ENCODE results near the gene GSE1. TPM values are rescaled to one million over a fixed set of nuclear protein-coding genes. Genes with fewer than 3 reads are reported as not detected.

Gene GSE1
- total and polyA plus RNA-seq, 3 donors from 2014 or later, result 49.9 to 212 (median 188) TPM

GRCh38 chr16:85635545-85636140 is 22.5 kb downstream of the GSE1 start:
- WGBS, 2 donors, result 64 to 79% methylated on average over 7 to 25 of the region's 26 CpGs
- no peak for DNase-seq
- intact Hi-C loops (cut with DNase I; ENCODE audit: low total_unique reads), result no loop called here
- Histone ChIP-seq H3K4me1 (peaks cover 34% of the 10 kb centered on the region), H3K9me3 (no peaks in the 10 kb centered on the region), H3K36me3 (ENCODE audit: low read depth, missing control alignments) (no peaks in the 10 kb centered on the region), H3K4me3 (no peak overlapping the region), H3K27me3 (no peaks in the 10 kb centered on the region), H3K27ac (no peak overlapping the region)
- TF ChIP-seq POLR2A (IDR thresholded peaks at IDR 0.05) (no peak), CTCF (IDR thresholded peaks at IDR 0.05) (no peak)

GRCh38 chr16:85636234-85636812 is 23.2 kb downstream of the GSE1 start:
- Histone ChIP-seq H3K27me3 (no peaks in the 10 kb centered on the region), H3K4me3 (no peak overlapping the region), H3K27ac (no peak overlapping the region), H3K9me3 (no peaks in the 10 kb centered on the region), H3K4me1 (peaks cover 35% of the 10 kb centered on the region), H3K36me3 (ENCODE audit: low read depth, missing control alignments) (no peaks in the 10 kb centered on the region)
- DNase-seq, result no peak
- intact Hi-C loops (cut with DNase I; ENCODE audit: low total_unique reads), result no loop called here
- WGBS, 2 donors, result 88 to 96% methylated on average over 9 to 20 of the region's 27 CpGs
- TF ChIP-seq POLR2A (IDR thresholded peaks at IDR 0.05) (no peak), CTCF (IDR thresholded peaks at IDR 0.05) (no peak)

- 90 to 91% methylated on average over 28 to 36 of the region's 36 CpGs for WGBS, 2 donors
These were observed 24.1 kb downstream of the GSE1 start for GRCh38 chr16:85637061-85637807.

GRCh38 chr16:85637808-85638647 is 24.9 kb downstream of the GSE1 start:
- Histone ChIP-seq H3K4me3 (no peak overlapping the region), H3K4me1 (peaks cover 42% of the 10 kb centered on the region), H3K36me3 (ENCODE audit: low read depth, missing control alignments) (no peaks in the 10 kb centered on the region), H3K9me3 (no peaks in the 10 kb centered on the region), H3K27ac (no peak overlapping the region), H3K27me3 (no peaks in the 10 kb centered on the region)
- DNase-seq, result peak; percentile 55
- WGBS, 2 donors, result 77 to 87% methylated on average over 28 to 37 of the region's 37 CpGs
- TF ChIP-seq POLR2A (IDR thresholded peaks at IDR 0.05) (no peak), CTCF (IDR thresholded peaks at IDR 0.05) (no peak)
- intact Hi-C loops (cut with DNase I; ENCODE audit: low total_unique reads), result no loop called here

More at GRCh38 chr16:85637061-85637807, 24.1 kb downstream of the GSE1 start:
- Histone ChIP-seq H3K9me3 (no peaks in the 10 kb centered on the region), H3K4me1 (peaks cover 42% of the 10 kb centered on the region), H3K27me3 (no peaks in the 10 kb centered on the region), H3K36me3 (ENCODE audit: low read depth, missing control alignments) (no peaks in the 10 kb centered on the region), H3K4me3 (no peak overlapping the region), H3K27ac (no peak overlapping the region)
- no peak for DNase-seq
- intact Hi-C loops (cut with DNase I; ENCODE audit: low total_unique reads), result no loop called here
- no peak for TF ChIP-seq POLR2A (IDR thresholded peaks at IDR 0.05)
- no peak for TF ChIP-seq CTCF (IDR thresholded peaks at IDR 0.05)

Data from testis (tissue), 3 donors.